Transverse colon (tissue), 4 donors: ENCODE data around the gene IL17B.

ENCODE experiments used
- CTCF ChIP-seq, 5 experiments: fragments of 200-600 bp in 3 of 5; fragments of 450-650 bp in 2 of 5; sonication (generic) in 3 of 5; IDR thresholded peaks; 1 replicate in 2 of 5; 2 replicates in 3 of 5; pipeline ENCODE4 v1.5.1; 2016 to 2017; ENCODE audit warnings: antibody characterized with exemption in 5 of 5, inconsistent platforms in 3 of 5, mild to moderate bottlenecking in 2 of 5, moderate library complexity in 1 of 5
- EP300 ChIP-seq: sonication (generic); formaldehyde crosslinking; IDR thresholded peaks from one replicate; pipeline ENCODE4 v1.6.1; 2017; ENCODE audit warnings: antibody characterized with exemption, low read depth
- POLR2A ChIP-seq: fragments of 450-650 bp; IDR thresholded peaks from one replicate; pipeline ENCODE4 v1.6.1; 2016; ENCODE audit warnings: antibody characterized with exemption, mild to moderate bottlenecking, moderate library complexity
- POLR2AphosphoS5 ChIP-seq, 3 donors: sonication (generic); formaldehyde crosslinking; IDR thresholded peaks; one replicate each; pipeline ENCODE4 v1.6.1; 2016; ENCODE audit warnings: antibody characterized with exemption in 3 of 3

- no peak for TF ChIP-seq EP300
- TF ChIP-seq CTCF (IDR thresholded peaks at IDR 0.05): no peak
- no peak for TF ChIP-seq POLR2A
- TF ChIP-seq POLR2AphosphoS5 (IDR thresholded peaks at IDR 0.05): no peak
Observed at GRCh38 chr5:149426931-149427330, 47.8 kb upstream of the IL17B start.
